Mesendoderm (in vitro differentiated cells): ENCODE data around the gene PUS7.
"Not testable (repeated sequence)": the region's sequence is repeated elsewhere in the genome, so short reads cannot be mapped to it uniquely, and the experiment has no call there.

Experiments
- DNase-seq: peaks from one replicate; pipeline ENCODE4 v3.0.0; 2013
- H2AK5ac ChIP-seq: 2 replicates; pipeline ENCODE4 v1.6.1; 2013; ENCODE audit warnings: low read length, inconsistent platforms
- H2BK120ac ChIP-seq: 2 replicates; pipeline ENCODE4 v1.6.1; 2013; ENCODE audit warnings: low read depth, mild to moderate bottlenecking, low read length, moderate library complexity, mixed read lengths
- H2BK15ac ChIP-seq: replicated peaks from 2 replicates; pipeline ENCODE4 v1.6.1; 2013; ENCODE audit warnings: low read depth, mild to moderate bottlenecking, moderate library complexity
- H2BK5ac ChIP-seq: 2 replicates; pipeline ENCODE4 v1.6.1; 2013; ENCODE audit warnings: low read length, inconsistent platforms
- H3K18ac ChIP-seq: 2 replicates; pipeline ENCODE4 v1.6.1; 2013; ENCODE audit warnings: mild to moderate bottlenecking, low read length, mixed read lengths
- H3K23ac ChIP-seq: one replicate; pipeline ENCODE4 v1.6.1; 2013; ENCODE audit warnings: low read length
- H3K27ac ChIP-seq: 2 replicates; pipeline ENCODE4 v1.5.1; 2013; ENCODE audit warnings: low read depth, mild to moderate bottlenecking, inconsistent platforms, low read length, moderate library complexity
- H3K27me3 ChIP-seq: 2 replicates; pipeline ENCODE4 v1.6.1; 2013; ENCODE audit warnings: low read length, control low read depth, mild to moderate bottlenecking, inconsistent platforms; ENCODE audit not compliant: insufficient read depth, poor library complexity
- H3K36me3 ChIP-seq: 2 replicates; pipeline ENCODE4 v1.6.1; 2013; ENCODE audit warnings: low read length, inconsistent platforms; ENCODE audit not compliant: control insufficient read depth, insufficient read depth
- H3K4ac ChIP-seq: one replicate; pipeline ENCODE4 v1.6.1; 2013; ENCODE audit warnings: low read depth, mild to moderate bottlenecking, low read length, moderate library complexity
- H3K4me1 ChIP-seq: 2 replicates; pipeline ENCODE4 v1.6.1; 2013; ENCODE audit warnings: low read depth, low read length, inconsistent platforms; ENCODE audit not compliant: control insufficient read depth
- H3K4me2 ChIP-seq: 2 replicates; pipeline ENCODE4 v1.6.1; 2013; ENCODE audit warnings: low read length
- H3K4me3 ChIP-seq: 2 replicates; pipeline ENCODE4 v1.5.1; 2013; ENCODE audit warnings: mild to moderate bottlenecking, low read length
- H3K56ac ChIP-seq: one replicate; pipeline ENCODE4 v1.6.1; 2013; ENCODE audit warnings: low read length
- H3K79me1 ChIP-seq: 2 replicates; pipeline ENCODE4 v1.6.1; 2013; ENCODE audit warnings: low read length, inconsistent platforms
- H3K79me2 ChIP-seq: 2 replicates; pipeline ENCODE4 v1.6.1; 2013; ENCODE audit warnings: mild to moderate bottlenecking, low read length; ENCODE audit not compliant: control insufficient read depth, insufficient read depth
- H3K9ac ChIP-seq: 2 replicates; pipeline ENCODE4 v1.6.1; 2013; ENCODE audit warnings: low read length, inconsistent platforms
- H4K5ac ChIP-seq: one replicate; pipeline ENCODE4 v1.6.1; 2013; ENCODE audit warnings: low read length
- H4K8ac ChIP-seq: one replicate; pipeline ENCODE4 v1.6.1; 2013; ENCODE audit warnings: low read depth, mild to moderate bottlenecking, control low read depth, low read length, moderate library complexity
- WGBS: extraction: QIAGEN DNeasy Blood & Tissue Kit; methylation state at CpG from one replicate; pipeline ENCODE4 v1.1.7; 2013; ENCODE audit warnings: low lambda C conversion rate, missing lambda C conversion rate; ENCODE audit not compliant: insufficient coverage; ENCODE audit errors: extremely low coverage; 5-methylcytosine and 5-hydroxymethylcytosine counted together

PUS7 gene

DNA sequence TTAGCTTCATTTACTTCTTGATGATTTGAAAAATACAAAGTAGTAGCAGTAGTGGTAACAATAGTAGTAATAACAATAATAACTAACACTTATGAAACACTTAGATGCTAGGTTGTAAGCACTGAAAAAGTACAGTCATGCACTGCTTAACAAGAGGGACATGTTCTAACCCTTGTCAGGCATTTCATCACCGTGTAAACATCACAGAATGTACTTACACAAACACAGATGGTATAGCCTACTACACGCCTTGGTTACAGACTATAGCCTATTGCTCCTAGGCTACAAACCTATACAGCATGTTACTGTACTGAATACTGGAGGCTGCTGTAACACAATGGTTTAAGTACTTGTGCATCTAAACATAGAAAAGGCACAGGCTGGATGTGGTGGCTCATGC is 60.6 kb downstream of the PUS7 start:
- Histone ChIP-seq H3K4me1 (no peaks in the 10 kb centered on the region), H3K23ac (no peak overlapping the region), H3K9ac (no peak overlapping the region), H4K5ac (no peak overlapping the region), H3K36me3 (peaks cover 8% of the 10 kb centered on the region), H2BK120ac (no peak overlapping the region), H3K18ac (no peak overlapping the region), H3K4me3 (no peak overlapping the region), H3K4ac (no peak overlapping the region), H4K8ac (no peak overlapping the region), H3K27ac (no peak overlapping the region), H3K4me2 (no peak overlapping the region), H3K56ac (no peak overlapping the region), H2BK15ac (no peak overlapping the region), H2BK5ac (no peak overlapping the region), H3K79me1 (no peaks in the 10 kb centered on the region), H3K79me2 (no peaks in the 10 kb centered on the region), H2AK5ac (no peak overlapping the region), H3K27me3 (no peaks in the 10 kb centered on the region)
- no CpG with 5 or more reads among the region's 2 CpGs for WGBS
- no peak for DNase-seq

DNA sequence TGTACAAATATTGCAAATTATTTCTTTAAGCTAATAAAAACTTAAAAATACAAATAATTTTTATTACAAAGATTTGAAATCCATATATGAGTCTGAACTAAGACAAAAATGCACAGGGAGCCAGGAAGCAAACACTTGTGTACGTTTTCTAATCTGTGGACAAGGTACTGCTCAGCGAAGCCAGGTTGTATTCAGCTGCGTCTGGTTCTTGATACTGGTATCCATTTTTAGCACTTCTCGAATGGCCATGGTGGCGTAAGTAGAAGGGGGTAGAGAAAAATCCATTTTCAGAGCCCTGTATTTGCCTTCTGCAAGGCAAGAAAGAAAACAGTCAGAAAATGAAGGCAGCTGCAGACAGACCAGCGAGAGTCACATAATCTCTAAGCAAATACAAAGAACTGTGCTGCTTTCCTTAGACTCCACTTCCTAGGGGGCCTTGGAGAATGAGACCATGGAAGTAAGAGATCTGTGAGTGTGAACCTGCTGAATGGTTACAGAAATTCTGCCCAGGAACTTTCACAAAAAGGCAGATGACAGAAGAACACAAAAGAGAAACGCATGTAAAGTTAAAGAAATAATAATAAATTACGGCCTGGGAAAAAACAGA is 64.3 kb downstream of the PUS7 start:
- no peak overlapping the region for H3K56ac ChIP-seq
- DNase-seq: no peak
- H3K23ac ChIP-seq: no peak overlapping the region
- H2BK120ac ChIP-seq: no peak overlapping the region
- H3K18ac ChIP-seq: no peak overlapping the region
- no peak overlapping the region for H2BK5ac ChIP-seq
- H3K4me3 ChIP-seq: no peak overlapping the region
- WGBS: no CpG with 5 or more reads among the region's 8 CpGs
- H3K9ac ChIP-seq: no peak overlapping the region
- peaks cover 6% of the 10 kb centered on the region for H3K36me3 ChIP-seq
- no peak overlapping the region for H3K27ac ChIP-seq
- H4K5ac ChIP-seq: no peak overlapping the region
- no peak overlapping the region for H2AK5ac ChIP-seq
- H4K8ac ChIP-seq: no peak overlapping the region
- H3K27me3 ChIP-seq: no peaks in the 10 kb centered on the region
- no peaks in the 10 kb centered on the region for H3K79me1 ChIP-seq
- no peaks in the 10 kb centered on the region for H3K79me2 ChIP-seq
- no peak overlapping the region for H3K4me2 ChIP-seq
- no peaks in the 10 kb centered on the region for H3K4me1 ChIP-seq
- no peak overlapping the region for H3K4ac ChIP-seq
- H2BK15ac ChIP-seq: no peak overlapping the region

DNA sequence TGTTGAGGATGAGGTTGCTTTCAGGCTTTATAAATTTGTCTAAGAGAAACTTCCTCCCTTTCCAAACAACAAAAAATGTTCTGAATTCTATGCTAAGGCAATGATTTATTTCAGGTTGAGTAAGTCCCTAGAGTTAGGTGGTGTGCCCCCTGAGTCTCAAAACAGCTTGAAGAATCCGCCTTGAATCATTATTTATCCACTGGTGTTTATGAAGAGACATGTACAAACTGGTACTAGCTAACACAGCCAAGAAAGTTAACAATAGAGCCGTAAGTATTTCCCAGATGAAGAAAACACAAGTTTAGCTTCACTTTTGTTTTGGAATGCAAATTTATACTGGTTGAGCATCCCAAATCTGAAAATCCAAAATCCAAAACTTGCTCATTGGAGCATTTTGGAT is 67.2 kb downstream of the PUS7 start:
- H3K56ac ChIP-seq: no peak overlapping the region
- H4K8ac ChIP-seq: no peak overlapping the region
- no peak overlapping the region for H2AK5ac ChIP-seq
- H3K79me2 ChIP-seq: no peaks in the 10 kb centered on the region
- no peak overlapping the region for H2BK15ac ChIP-seq
- H3K27ac ChIP-seq: no peak overlapping the region
- H2BK5ac ChIP-seq: no peak overlapping the region
- no CpG with 5 or more reads among the region's 2 CpGs for WGBS
- H3K23ac ChIP-seq: no peak overlapping the region
- H3K18ac ChIP-seq: no peak overlapping the region
- H3K27me3 ChIP-seq: no peaks in the 10 kb centered on the region
- no peak for DNase-seq
- H3K9ac ChIP-seq: no peak overlapping the region
- no peak overlapping the region for H3K4me3 ChIP-seq
- H3K4me2 ChIP-seq: no peak overlapping the region
- H3K4ac ChIP-seq: no peak overlapping the region
- H3K4me1 ChIP-seq: no peaks in the 10 kb centered on the region
- no peaks in the 10 kb centered on the region for H3K79me1 ChIP-seq
- no peak overlapping the region for H4K5ac ChIP-seq
- H3K36me3 ChIP-seq: peaks cover 4% of the 10 kb centered on the region
- H2BK120ac ChIP-seq: no peak overlapping the region

DNA sequence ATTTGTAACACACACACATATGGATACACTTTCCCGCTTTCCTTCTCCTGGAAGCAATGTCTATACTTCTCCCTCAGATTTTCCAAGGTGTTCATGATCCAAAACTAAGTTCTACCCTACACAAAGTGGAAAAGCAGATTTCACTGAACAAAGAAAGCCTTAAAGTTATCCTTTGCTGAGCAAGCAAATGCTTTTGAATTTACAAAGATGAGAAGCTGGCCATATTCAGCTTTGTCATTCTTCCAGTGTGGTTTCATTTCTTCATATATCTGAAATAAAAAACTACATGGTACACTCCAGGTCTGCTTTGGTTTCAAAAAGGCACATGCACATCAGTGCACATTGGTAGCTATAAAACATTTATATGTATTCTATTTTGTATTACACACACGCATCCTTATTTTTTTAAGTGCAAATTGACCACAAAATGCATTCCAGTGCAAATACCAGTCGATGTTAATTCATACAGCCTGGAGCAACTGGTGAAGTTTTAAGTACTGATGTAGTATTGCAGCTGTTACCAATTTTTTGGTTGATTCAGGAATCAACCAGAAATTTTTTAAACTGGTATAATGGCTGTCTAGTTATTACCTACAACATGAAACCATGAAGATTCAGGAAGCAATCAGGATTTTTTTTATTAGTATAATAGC is 67.8 kb downstream of the PUS7 start:
- Histone ChIP-seq H3K4me3 (no peak overlapping the region), H2BK5ac (no peak overlapping the region), H3K4me1 (no peaks in the 10 kb centered on the region), H3K27me3 (no peaks in the 10 kb centered on the region), H3K56ac (no peak overlapping the region), H3K79me2 (no peaks in the 10 kb centered on the region), H3K27ac (no peak overlapping the region), H3K79me1 (no peaks in the 10 kb centered on the region), H3K18ac (no peak overlapping the region), H3K9ac (no peak overlapping the region), H3K4me2 (no peak overlapping the region), H2BK15ac (no peak overlapping the region), H3K36me3 (peaks cover 4% of the 10 kb centered on the region), H4K8ac (no peak overlapping the region), H4K5ac (no peak overlapping the region), H3K4ac (no peak overlapping the region), H2AK5ac (no peak overlapping the region), H3K23ac (no peak overlapping the region), H2BK120ac (no peak overlapping the region)
- whole genome bisulfite sequencing: no CpG with 5 or more reads among the region's 3 CpGs
- no peak for DNase-seq

DNA sequence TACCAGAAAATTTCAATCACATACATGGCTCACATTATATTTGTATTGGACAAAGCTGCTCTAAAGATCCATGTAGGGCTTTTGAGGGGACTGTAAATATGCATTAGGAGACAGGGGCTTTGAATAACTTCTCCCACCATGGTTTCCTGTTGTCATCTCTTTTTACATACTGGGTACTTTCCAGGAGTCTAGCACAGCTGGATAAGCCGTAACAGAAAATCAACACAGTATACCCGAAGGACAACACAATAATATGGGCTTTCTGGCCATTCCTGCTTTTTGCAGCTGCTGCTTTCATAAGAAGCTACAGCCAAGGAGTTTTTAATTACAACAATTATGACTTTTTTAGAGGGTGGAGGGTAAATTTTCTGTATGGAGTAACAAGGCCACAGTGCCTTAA is 70.0 kb downstream of the PUS7 start:
- Histone ChIP-seq H3K4me1 (no peaks in the 10 kb centered on the region), H4K8ac (no peak overlapping the region), H3K79me1 (no peaks in the 10 kb centered on the region), H3K9ac (no peak overlapping the region), H3K27ac (no peak overlapping the region), H2BK120ac (no peak overlapping the region), H3K4ac (no peak overlapping the region), H3K56ac (no peak overlapping the region), H2BK5ac (no peak overlapping the region), H3K36me3 (peaks cover 4% of the 10 kb centered on the region), H3K27me3 (no peaks in the 10 kb centered on the region), H2AK5ac (no peak overlapping the region), H3K79me2 (no peaks in the 10 kb centered on the region), H2BK15ac (no peak overlapping the region), H3K4me3 (no peak overlapping the region), H4K5ac (no peak overlapping the region), H3K18ac (no peak overlapping the region), H3K23ac (no peak overlapping the region), H3K4me2 (no peak overlapping the region)
- WGBS: no CpG with 5 or more reads among the region's 2 CpGs
- DNase-seq: no peak

DNA sequence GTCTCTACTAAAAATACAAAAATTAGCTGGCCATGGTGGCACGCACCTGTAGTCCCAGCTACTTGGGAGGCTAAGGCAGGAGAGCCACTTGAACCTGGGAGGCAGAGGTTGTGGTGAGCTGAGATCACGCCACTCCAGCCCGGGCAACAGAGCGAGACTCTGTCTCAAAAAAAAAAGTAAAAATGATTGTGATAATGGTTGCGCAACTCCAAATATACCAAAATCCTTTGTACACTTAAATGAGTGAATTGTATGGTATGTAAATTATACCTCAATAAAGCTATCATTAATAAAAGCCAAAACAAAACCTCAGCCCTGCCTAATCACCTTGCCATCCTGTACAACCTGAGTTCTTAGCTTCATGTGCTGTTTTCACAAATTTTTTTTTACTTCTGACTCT is 71.2 kb downstream of the PUS7 start:
- H2AK5ac ChIP-seq, H3K79me1 ChIP-seq, H3K4me2 ChIP-seq, H3K56ac ChIP-seq, H3K18ac ChIP-seq, H3K23ac ChIP-seq, H3K4ac ChIP-seq, H2BK5ac ChIP-seq, H3K4me1 ChIP-seq, H2BK15ac ChIP-seq, H3K27ac ChIP-seq, H3K9ac ChIP-seq, H4K5ac ChIP-seq, H3K79me2 ChIP-seq, H3K36me3 ChIP-seq, H3K27me3 ChIP-seq, H3K4me3 ChIP-seq, DNase-seq, H4K8ac ChIP-seq, H2BK120ac ChIP-seq: not testable (repeated sequence)
- WGBS: no CpG with 5 or more reads among the region's 5 CpGs
